Natural killer cell (primary cell): ENCODE measurements around the gene LELP1. TPM values are rescaled to one million over a fixed set of nuclear protein-coding genes. Genes with fewer than 3 reads are reported as not detected.

Experiments
- ATAC-seq, 3 donors: fragments of 150-1000 bp in 2 of 3; fragments of 200-7000 bp in 1 of 3; cut with Tn5 transposase; 1 replicate in 1 of 3; 2 replicates in 2 of 3; pipeline ENCODE4 v1.10.0; 2021; ENCODE audit warnings: mild to moderate bottlenecking in 2 of 3, moderate library complexity in 2 of 3
- DNase-seq, 2 donors: peaks; one replicate each; pipeline versions ENCODE4 v3.0.0 to v3.0.0-alpha.2; 2013 to 2021; ENCODE audit warnings: mixed read lengths in 1 of 2
- H3K27ac ChIP-seq: one replicate; pipeline ENCODE4 v1.5.1; 2013; ENCODE audit warnings: mild to moderate bottlenecking, low read length
- H3K27me3 ChIP-seq: one replicate; pipeline ENCODE4 v1.6.1; 2013; ENCODE audit warnings: low read length; ENCODE audit not compliant: control insufficient read depth, insufficient read depth
- H3K36me3 ChIP-seq: one replicate; pipeline ENCODE4 v1.6.1; 2013; ENCODE audit warnings: low read length; ENCODE audit not compliant: control insufficient read depth, insufficient read depth
- H3K4me1 ChIP-seq: one replicate; pipeline ENCODE4 v1.6.1; 2013; ENCODE audit warnings: low read length; ENCODE audit not compliant: control insufficient read depth, insufficient read depth
- H3K4me3 ChIP-seq: one replicate; pipeline ENCODE4 v1.5.1; 2013; ENCODE audit warnings: low read length
- H3K9me3 ChIP-seq: one replicate; pipeline ENCODE4 v1.6.1; 2013; ENCODE audit warnings: low read length; ENCODE audit not compliant: control insufficient read depth, insufficient read depth
- H3K27ac Mint-ChIP-seq, 2 donors: one replicate each; pipeline ENCODE4 v1.8.0; 2022; ENCODE audit warnings: mild to moderate bottlenecking in 2 of 2, mixed read lengths in 2 of 2, moderate library complexity in 1 of 2
- H3K27me3 Mint-ChIP-seq, 2 donors: one replicate each; pipeline ENCODE4 v1.8.0; 2022; ENCODE audit warnings: low read depth in 2 of 2, mixed read lengths in 2 of 2
- H3K36me3 Mint-ChIP-seq: one replicate; pipeline ENCODE4 v1.8.0; 2022; ENCODE audit warnings: mixed read lengths
- H3K4me1 Mint-ChIP-seq, 2 donors: one replicate each; pipeline ENCODE4 v1.8.0; 2022; ENCODE audit warnings: mixed read lengths in 2 of 2
- H3K4me3 Mint-ChIP-seq: one replicate; pipeline ENCODE4 v1.8.0; 2022; ENCODE audit warnings: mild to moderate bottlenecking, moderate library complexity, mixed read lengths
- H3K9me3 Mint-ChIP-seq, 2 donors: one replicate each; pipeline ENCODE4 v1.8.0; 2022; ENCODE audit warnings: mixed read lengths in 2 of 2
- CTCF ChIP-seq: fragments of 200-600 bp; IDR thresholded peaks from one replicate; pipeline ENCODE4 v1.8.0; 2022; ENCODE audit warnings: antibody characterized with exemption
- WGBS: methylation state at CpG from one replicate; pipeline ENCODE4 v1.1.7; 2013; ENCODE audit warnings: missing lambda C conversion rate; ENCODE audit not compliant: insufficient coverage; 5-methylcytosine and 5-hydroxymethylcytosine counted together
- intact Hi-C: fragments of 100-400 bp; cut with micrococcal nuclease; formaldehyde crosslinking; loops from one replicate; pipeline ENCODE4 v1.14.2; 2022
- total RNA-seq, 4 donors: library from RNA; stranded (reverse); fragments of 120-200 nt in 1 of 4; gene quantifications; one replicate each; pipeline versions ENCODE4 v1.2.3 to v1.2.4, GENCODE V29; 2013 to 2022

LELP1 gene
- total RNA-seq, 3 donors from 2014 or later (not counting 1 experiment from before 2014, with no cell fraction given), result not detected

GRCh38 chr1:153246825-153247224 is 43.6 kb downstream of the LELP1 start:
- Mint-ChIP-seq H3K27ac (no peak overlapping the region), H3K4me1 (peaks cover 0 to 11% of the 10 kb centered on the region in 2 donors), H3K36me3 (no peaks in the 10 kb centered on the region), H3K9me3 (peaks cover 10 to 11% of the 10 kb centered on the region in 2 donors), H3K27me3 (peaks cover 20 to 22% of the 10 kb centered on the region in 2 donors), H3K4me3 (no peak overlapping the region)
- no peak for TF ChIP-seq CTCF
- DNase-seq, result no peak
- Histone ChIP-seq H3K4me3 (no peak overlapping the region), H3K4me1 (no peaks in the 10 kb centered on the region), H3K9me3 (no peaks in the 10 kb centered on the region), H3K27me3 (peaks cover 7% of the 10 kb centered on the region), H3K27ac (no peak overlapping the region), H3K36me3 (no peaks in the 10 kb centered on the region)
- intact Hi-C loops, result no loop called here
- no peak for ATAC-seq
- 82% methylated on average over 2 of the region's 2 CpGs for WGBS

- TF ChIP-seq CTCF, result no peak
Observed at GRCh38 chr1:153248176-153248879, 45.1 kb downstream of the LELP1 start.

GRCh38 chr1:153250166-153250565 is 46.9 kb downstream of the LELP1 start:
- no CpG with 5 or more reads among the region's 1 CpG for WGBS
- no peaks in the 10 kb centered on the region for H3K36me3 Mint-ChIP-seq
- H3K27ac ChIP-seq, result no peak overlapping the region
- no peaks in the 10 kb centered on the region for H3K36me3 ChIP-seq
- no peaks in the 10 kb centered on the region for H3K4me1 ChIP-seq
- no peak overlapping the region for H3K4me3 Mint-ChIP-seq
- H3K27me3 ChIP-seq, result peaks cover 7% of the 10 kb centered on the region
- TF ChIP-seq CTCF, result no peak
- intact Hi-C loops, result no loop called here
- no peak for DNase-seq
- ATAC-seq, result no peak
- no peaks in the 10 kb centered on the region for H3K9me3 ChIP-seq
- peaks cover 15 to 22% of the 10 kb centered on the region in 2 donors for H3K27me3 Mint-ChIP-seq
- H3K4me3 ChIP-seq, result no peak overlapping the region
- no peaks in the 10 kb centered on the region for H3K4me1 Mint-ChIP-seq
- no peak overlapping the region for H3K27ac Mint-ChIP-seq
- no peaks in the 10 kb centered on the region for H3K9me3 Mint-ChIP-seq

More at GRCh38 chr1:153248176-153248879, 45.1 kb downstream of the LELP1 start:
- no peak for DNase-seq
- 78% methylated on average over 3 of the region's 5 CpGs for WGBS
- H3K4me3 ChIP-seq, result no peak overlapping the region
- H3K27ac ChIP-seq, result no peak overlapping the region
- intact Hi-C loops, result no loop called here
- H3K4me1 Mint-ChIP-seq, result peaks cover 0 to 11% of the 10 kb centered on the region in 2 donors
- H3K9me3 ChIP-seq, result no peaks in the 10 kb centered on the region
- peaks cover 7% of the 10 kb centered on the region for H3K27me3 ChIP-seq
- peaks cover 20 to 22% of the 10 kb centered on the region in 2 donors for H3K27me3 Mint-ChIP-seq
- no peaks in the 10 kb centered on the region for H3K36me3 Mint-ChIP-seq
- H3K36me3 ChIP-seq, result no peaks in the 10 kb centered on the region
- peaks cover 7 to 11% of the 10 kb centered on the region in 2 donors for H3K9me3 Mint-ChIP-seq
- H3K4me3 Mint-ChIP-seq, result no peak overlapping the region
- ATAC-seq, result no peak
- no peaks in the 10 kb centered on the region for H3K4me1 ChIP-seq
- no peak overlapping the region for H3K27ac Mint-ChIP-seq

GRCh38 chr1:153251087-153251486 is 47.9 kb downstream of the LELP1 start:
- Histone ChIP-seq H3K27me3 (peaks cover 7% of the 10 kb centered on the region), H3K27ac (no peak overlapping the region), H3K4me3 (no peak overlapping the region), H3K4me1 (no peaks in the 10 kb centered on the region), H3K9me3 (no peaks in the 10 kb centered on the region), H3K36me3 (no peaks in the 10 kb centered on the region)
- intact Hi-C loops, result no loop called here
- no peak for ATAC-seq
- Mint-ChIP-seq H3K4me1 (no peaks in the 10 kb centered on the region), H3K36me3 (no peaks in the 10 kb centered on the region), H3K27ac (no peak overlapping the region), H3K27me3 (peaks cover 15 to 22% of the 10 kb centered on the region in 2 donors), H3K9me3 (no peaks in the 10 kb centered on the region), H3K4me3 (no peak overlapping the region)
- DNase-seq, result no peak
- no peak for TF ChIP-seq CTCF
- WGBS, result 47% methylated on average over 2 of the region's 2 CpGs
